ENCODE results near the gene NRG2.
A peak's percentile ranks its signal among the peaks of the same experiment; 100 is the strongest.

NRG2 gene

GRCh38 chr5:139850423-139851016, 192.6 kb downstream of the NRG2 start:
- Histone ChIP-seq H3K4me3 (ENCODE audit: low read length) (no peak overlapping the region), H3K56ac (ENCODE audit: low read length) (no peak overlapping the region), H4K5ac (ENCODE audit: low read length) (no peak overlapping the region), H3K4ac (ENCODE audit: low read depth, low read length) (no peak overlapping the region), H3K27ac (ENCODE audit: low read depth, low read length) (no peak overlapping the region), H3K79me1 (ENCODE audit: low read length) (no peaks in the 10 kb centered on the region), H3K9ac (ENCODE audit: low read length) (no peak overlapping the region), H2BK120ac (ENCODE audit: low read depth, low read length) (no peak overlapping the region), H3K27me3 (ENCODE audit: insufficient read depth, low read length, poor library complexity) (peaks cover 12% of the 10 kb centered on the region), H3K4me1 (ENCODE audit: control insufficient read depth, low read depth, low read length) (no peaks in the 10 kb centered on the region), H3K23ac (ENCODE audit: low read length) (no peak overlapping the region), H3K36me3 (ENCODE audit: control insufficient read depth, insufficient read depth, low read length) (no peaks in the 10 kb centered on the region), H3K79me2 (ENCODE audit: control insufficient read depth, insufficient read depth, low read length) (no peaks in the 10 kb centered on the region), H2AK5ac (ENCODE audit: low read length) (no peak overlapping the region), H2BK15ac (replicated peaks; ENCODE audit: low read depth) (no peak overlapping the region), H2BK5ac (ENCODE audit: low read length) (no peak overlapping the region), H4K8ac (ENCODE audit: low read depth, low read length) (no peak overlapping the region), H3K4me2 (ENCODE audit: low read length) (no peak overlapping the region), H3K18ac (ENCODE audit: low read length) (no peak overlapping the region)
- no CpG with 5 or more reads among the region's 3 CpGs for WGBS (ENCODE audit: extremely low coverage, insufficient coverage, low lambda C conversion rate)
- DNase-seq = no peak

- no peak overlapping the region for H4K5ac ChIP-seq (ENCODE audit: low read length)
- no peaks in the 10 kb centered on the region for H3K36me3 ChIP-seq (ENCODE audit: control insufficient read depth, insufficient read depth, low read length)
- H3K56ac ChIP-seq (ENCODE audit: low read length) = no peak overlapping the region
- no peak overlapping the region for H3K18ac ChIP-seq (ENCODE audit: low read length)
- no peaks in the 10 kb centered on the region for H3K4me1 ChIP-seq (ENCODE audit: control insufficient read depth, low read depth, low read length)
- H2BK5ac ChIP-seq (ENCODE audit: low read length) = no peak overlapping the region
- DNase-seq = no peak
- no peak overlapping the region for H3K4ac ChIP-seq (ENCODE audit: low read depth, low read length)
- no peak overlapping the region for H4K8ac ChIP-seq (ENCODE audit: low read depth, low read length)
- H3K23ac ChIP-seq (ENCODE audit: low read length) = no peak overlapping the region
- H3K4me3 ChIP-seq (ENCODE audit: low read length) = no peak overlapping the region
- no peaks in the 10 kb centered on the region for H3K79me2 ChIP-seq (ENCODE audit: control insufficient read depth, insufficient read depth, low read length)
- H3K27ac ChIP-seq (ENCODE audit: low read depth, low read length) = no peak overlapping the region
- H3K27me3 ChIP-seq (ENCODE audit: insufficient read depth, low read length, poor library complexity) = peaks cover 12% of the 10 kb centered on the region
- H2BK120ac ChIP-seq (ENCODE audit: low read depth, low read length) = no peak overlapping the region
- H2AK5ac ChIP-seq (ENCODE audit: low read length) = no peak overlapping the region
- H3K4me2 ChIP-seq (ENCODE audit: low read length) = no peak overlapping the region
- H3K79me1 ChIP-seq (ENCODE audit: low read length) = no peaks in the 10 kb centered on the region
- WGBS (ENCODE audit: extremely low coverage, insufficient coverage, low lambda C conversion rate) = no CpG with 5 or more reads among the region's 2 CpGs
- H2BK15ac ChIP-seq (replicated peaks; ENCODE audit: low read depth) = no peak overlapping the region
- no peak overlapping the region for H3K9ac ChIP-seq (ENCODE audit: low read length)
Observed at GRCh38 chr5:139849942-139850341, 193.2 kb downstream of the NRG2 start.

GRCh38 chr5:139849501-139849900, 193.6 kb downstream of the NRG2 start:
- H4K8ac ChIP-seq (ENCODE audit: low read depth, low read length) = no peak overlapping the region
- no peak overlapping the region for H3K23ac ChIP-seq (ENCODE audit: low read length)
- H3K36me3 ChIP-seq (ENCODE audit: control insufficient read depth, insufficient read depth, low read length) = no peaks in the 10 kb centered on the region
- no CpG with 5 or more reads among the region's 7 CpGs for WGBS (ENCODE audit: extremely low coverage, insufficient coverage, low lambda C conversion rate)
- no peak overlapping the region for H3K18ac ChIP-seq (ENCODE audit: low read length)
- H3K27ac ChIP-seq (ENCODE audit: low read depth, low read length) = no peak overlapping the region
- no peak overlapping the region for H2BK120ac ChIP-seq (ENCODE audit: low read depth, low read length)
- no peak for DNase-seq
- no peak overlapping the region for H2BK5ac ChIP-seq (ENCODE audit: low read length)
- H3K79me2 ChIP-seq (ENCODE audit: control insufficient read depth, insufficient read depth, low read length) = no peaks in the 10 kb centered on the region
- H3K9ac ChIP-seq (ENCODE audit: low read length) = no peak overlapping the region
- H4K5ac ChIP-seq (ENCODE audit: low read length) = no peak overlapping the region
- no peak overlapping the region for H2BK15ac ChIP-seq (replicated peaks; ENCODE audit: low read depth)
- no peak overlapping the region for H3K4me3 ChIP-seq (ENCODE audit: low read length)
- no peak overlapping the region for H3K4me2 ChIP-seq (ENCODE audit: low read length)
- H3K79me1 ChIP-seq (ENCODE audit: low read length) = no peaks in the 10 kb centered on the region
- H3K56ac ChIP-seq (ENCODE audit: low read length) = no peak overlapping the region
- H3K4me1 ChIP-seq (ENCODE audit: control insufficient read depth, low read depth, low read length) = no peaks in the 10 kb centered on the region
- no peak overlapping the region for H2AK5ac ChIP-seq (ENCODE audit: low read length)
- no peak overlapping the region for H3K4ac ChIP-seq (ENCODE audit: low read depth, low read length)
- H3K27me3 ChIP-seq (ENCODE audit: insufficient read depth, low read length, poor library complexity) = peaks cover 12% of the 10 kb centered on the region

- Histone ChIP-seq H3K4me1 (ENCODE audit: control insufficient read depth, low read depth, low read length) (no peaks in the 10 kb centered on the region), H2BK5ac (ENCODE audit: low read length) (no peak overlapping the region), H4K8ac (ENCODE audit: low read depth, low read length) (no peak overlapping the region), H3K4me2 (ENCODE audit: low read length) (peak overlapping the region; percentile 53), H3K56ac (ENCODE audit: low read length) (peak overlapping the region; percentile 75), H3K79me2 (ENCODE audit: control insufficient read depth, insufficient read depth, low read length) (no peaks in the 10 kb centered on the region), H3K23ac (ENCODE audit: low read length) (no peak overlapping the region), H2BK120ac (ENCODE audit: low read depth, low read length) (no peak overlapping the region), H3K4ac (ENCODE audit: low read depth, low read length) (no peak overlapping the region), H2AK5ac (ENCODE audit: low read length) (no peak overlapping the region), H3K9ac (ENCODE audit: low read length) (peak overlapping the region; percentile 43), H3K36me3 (ENCODE audit: control insufficient read depth, insufficient read depth, low read length) (no peaks in the 10 kb centered on the region), H3K27me3 (ENCODE audit: insufficient read depth, low read length, poor library complexity) (peaks cover 12% of the 10 kb centered on the region), H3K79me1 (ENCODE audit: low read length) (no peaks in the 10 kb centered on the region), H2BK15ac (replicated peaks; ENCODE audit: low read depth) (no peak overlapping the region), H3K4me3 (ENCODE audit: low read length) (peak overlapping the region; percentile 5), H4K5ac (ENCODE audit: low read length) (no peak overlapping the region), H3K27ac (ENCODE audit: low read depth, low read length) (no peak overlapping the region), H3K18ac (ENCODE audit: low read length) (no peak overlapping the region)
- peak; percentile 24 for DNase-seq
- WGBS (ENCODE audit: extremely low coverage, insufficient coverage, low lambda C conversion rate) = no CpG with 5 or more reads among the region's 43 CpGs
Observed at GRCh38 chr5:139848508-139849100, 194.5 kb downstream of the NRG2 start.

GRCh38 chr5:139847790-139848507, 195.2 kb downstream of the NRG2 start:
- peak overlapping the region; percentile 76 for H3K56ac ChIP-seq (ENCODE audit: low read length)
- H3K27ac ChIP-seq (ENCODE audit: low read depth, low read length) = no peak overlapping the region
- DNase-seq = peak; percentile 60
- H3K4me2 ChIP-seq (ENCODE audit: low read length) = peak overlapping the region; percentile 53
- no peak overlapping the region for H2BK5ac ChIP-seq (ENCODE audit: low read length)
- H3K4me1 ChIP-seq (ENCODE audit: control insufficient read depth, low read depth, low read length) = no peaks in the 10 kb centered on the region
- H3K36me3 ChIP-seq (ENCODE audit: control insufficient read depth, insufficient read depth, low read length) = no peaks in the 10 kb centered on the region
- H3K4ac ChIP-seq (ENCODE audit: low read depth, low read length) = no peak overlapping the region
- no peak overlapping the region for H3K23ac ChIP-seq (ENCODE audit: low read length)
- H2BK120ac ChIP-seq (ENCODE audit: low read depth, low read length) = no peak overlapping the region
- no peak overlapping the region for H3K18ac ChIP-seq (ENCODE audit: low read length)
- peaks cover 12% of the 10 kb centered on the region for H3K27me3 ChIP-seq (ENCODE audit: insufficient read depth, low read length, poor library complexity)
- H4K8ac ChIP-seq (ENCODE audit: low read depth, low read length) = no peak overlapping the region
- H3K4me3 ChIP-seq (ENCODE audit: low read length) = peak overlapping the region; percentile 5
- no peak overlapping the region for H2BK15ac ChIP-seq (replicated peaks; ENCODE audit: low read depth)
- no CpG with 5 or more reads among the region's 107 CpGs for WGBS (ENCODE audit: extremely low coverage, insufficient coverage, low lambda C conversion rate)
- no peak overlapping the region for H2AK5ac ChIP-seq (ENCODE audit: low read length)
- no peaks in the 10 kb centered on the region for H3K79me1 ChIP-seq (ENCODE audit: low read length)
- peak overlapping the region; percentile 51 for H3K9ac ChIP-seq (ENCODE audit: low read length)
- no peaks in the 10 kb centered on the region for H3K79me2 ChIP-seq (ENCODE audit: control insufficient read depth, insufficient read depth, low read length)
- H4K5ac ChIP-seq (ENCODE audit: low read length) = no peak overlapping the region

Measured in mesendoderm (in vitro differentiated cells).